HK-2 (cell line): Measurements from ENCODE around the gene DTNBP1.

Source experiments
- DNase-seq: peaks from one replicate; pipeline ENCODE4 v3.0.0-alpha.2; 2018; ENCODE audit not compliant: unreplicated experiment

DTNBP1 gene

GRCh38 chr6:15533379-15534026, 129.3 kb downstream of the DTNBP1 start:
- DNase-seq, result no peak

GRCh38 chr6:15531973-15532372, 130.9 kb downstream of the DTNBP1 start:
- no peak for DNase-seq

GRCh38 chr6:15530411-15530810, 132.4 kb downstream of the DTNBP1 start:
- DNase-seq, result no peak

GRCh38 chr6:15528870-15529269, 134.0 kb downstream of the DTNBP1 start:
- DNase-seq, result no peak

- DNase-seq, result no peak
Measured at GRCh38 chr6:15527838-15528617, 134.8 kb downstream of the DTNBP1 start.

GRCh38 chr6:15526212-15526701, 136.6 kb downstream of the DTNBP1 start:
- peak; percentile 75 for DNase-seq

- no peak for DNase-seq
Measured at GRCh38 chr6:15524861-15525401, 137.9 kb downstream of the DTNBP1 start.

GRCh38 chr6:15523679-15524630, 138.9 kb downstream of the DTNBP1 start:
- no peak for DNase-seq

- DNase-seq, result no peak
Measured at GRCh38 chr6:15522856-15523529, 139.8 kb downstream of the DTNBP1 start.

- DNase-seq, result peak; percentile 64
Measured at GRCh38 chr6:15522427-15522826, 140.4 kb downstream of the DTNBP1 start.

- DNase-seq, result no peak
Measured at GRCh38 chr6:15522026-15522425, 140.8 kb downstream of the DTNBP1 start.

- no peak for DNase-seq
Measured at GRCh38 chr6:15521582-15521981, 141.2 kb downstream of the DTNBP1 start.

GRCh38 chr6:15520626-15521203, 142.1 kb downstream of the DTNBP1 start:
- DNase-seq, result no peak

GRCh38 chr6:15519681-15520080, 143.1 kb downstream of the DTNBP1 start:
- DNase-seq, result no peak

GRCh38 chr6:15518878-15519277, 143.9 kb downstream of the DTNBP1 start:
- DNase-seq, result no peak

GRCh38 chr6:15518057-15518456, 144.8 kb downstream of the DTNBP1 start:
- DNase-seq, result no peak

GRCh38 chr6:15517600-15517999, 145.2 kb downstream of the DTNBP1 start:
- DNase-seq, result no peak

- no peak for DNase-seq
Measured at GRCh38 chr6:15516923-15517560, 145.8 kb downstream of the DTNBP1 start.

GRCh38 chr6:15516378-15516777, 146.4 kb downstream of the DTNBP1 start:
- no peak for DNase-seq

- no peak for DNase-seq
Measured at GRCh38 chr6:15515660-15516375, 147.0 kb downstream of the DTNBP1 start.
